Pancreas (tissue), 10 donors: ENCODE measurements around the gene CCDC201. TPM values are rescaled to one million over a fixed set of nuclear protein-coding genes. Genes with fewer than 3 reads are reported as not detected.

Source experiments
- ATAC-seq, 4 donors: fragments of 200-7000 bp; cut with Tn5 transposase; one replicate each; pipeline versions ENCODE4 v1.8.0 to v1.9.1; 2020; ENCODE audit warnings: mild to moderate bottlenecking in 4 of 4, moderate library complexity in 4 of 4
- DNase-seq, 6 donors: peaks; one replicate each; pipeline ENCODE4 v3.0.0-alpha.2; 2020
- FAIRE-seq: peaks from 2 replicates; lab custom pipeline; 2012; peaks lifted over from hg19 to GRCh38; lab: Jason Lieb, UNC
- H3K27ac ChIP-seq, 4 donors: fragments of 200-600 bp; sonication (generic); 1 replicate in 3 of 4; 2 replicates in 1 of 4; pipeline versions ENCODE4 v1.5.0 to v1.8.0; 2020
- H3K27me3 ChIP-seq, 4 donors: fragments of 200-600 bp; one replicate each; pipeline ENCODE4 v1.8.0; 2021
- H3K36me3 ChIP-seq, 3 donors: fragments of 200-600 bp; sonication (generic) in 1 of 3; one replicate each; pipeline versions ENCODE4 v1.5.0 to v1.8.0; 2020 to 2021
- H3K4me1 ChIP-seq, 3 donors: fragments of 200-600 bp; one replicate each; pipeline ENCODE4 v1.8.0; 2021
- H3K4me3 ChIP-seq, 4 donors: fragments of 200-600 bp; sonication (generic) in 2 of 4; one replicate each; pipeline versions ENCODE4 v1.5.0 to v1.8.0; 2020 to 2021
- H3K9me3 ChIP-seq, 4 donors: fragments of 200-600 bp; one replicate each; pipeline ENCODE4 v1.8.0; 2021
- CTCF ChIP-seq, 4 donors: fragments of 200-600 bp; sonication (generic) in 3 of 4; IDR thresholded peaks; one replicate each; pipeline versions ENCODE4 v1.5.0 to v1.8.0; 2021; ENCODE audit warnings: antibody characterized with exemption in 4 of 4
- WGBS, 2 donors: extraction: QIAGEN DNeasy Blood & Tissue Kit; methylation state at CpG; one replicate each; pipeline ENCODE4 v1.1.7; 2013; 5-methylcytosine and 5-hydroxymethylcytosine counted together
- intact Hi-C, 3 donors: fragments of 100-400 bp; cut with DNase I; formaldehyde crosslinking; loops; one replicate each; pipeline versions ENCODE4 v1.11.1 to v1.14.2; 2022
- polyA plus RNA-seq, 2 donors: library from polyadenylated mRNA; stranded (reverse); fragments of 200-250 nt; gene quantifications; one replicate each; pipeline ENCODE4 v1.2.3, GENCODE V29; 2013
- total RNA-seq, 6 donors: library from RNA; stranded (reverse); fragmentation: NEBNext Ultra II Directional in 4 of 6; extraction: Animal tissue kit (Norgen Biotek cat#: 25700) in 4 of 6; gene quantifications; one replicate each; pipeline versions ENCODE4 v1.2.1 to v1.2.4, GENCODE V29; 2021 to 2023
- donor health status: healthy with polysubstance abuse.
- donor health status: DM: no; HTN: no; CAD: no; lungs with moderate emphysema.
- donor health status: DM: no; HTN: no; CAD: no.
- donor health status: control.
- donor health status: control.
- donor health status: Bipolar disorder and iron deficiency.
- donor health status: DM: yes; HTN: yes; CAD: no.
- donor health status: DM: no; HTN: no; CAD: no.
- donor health status: DM: no; HTN: no; CAD: no.
- donor health status: DM: yes; HTN: yes; CAD: no.

The CCDC201 gene
- total and polyA plus RNA-seq, 8 donors: not detected

- intact Hi-C loops: no loop called here
- Histone ChIP-seq H3K27me3 (no peaks in the 10 kb centered on the region), H3K36me3 (no peaks in the 10 kb centered on the region), H3K27ac (no peak overlapping the region), H3K4me3 (no peak overlapping the region), H3K9me3 (no peaks in the 10 kb centered on the region), H3K4me1 (no peaks in the 10 kb centered on the region)
- FAIRE-seq (no peak), ATAC-seq (no peak), DNase-seq (no peak)
- no peak for TF ChIP-seq CTCF (IDR thresholded peaks at IDR 0.05)
- 78 to 82% methylated on average over 7 of the region's 7 CpGs for WGBS, 2 donors
These were observed 7.6 kb upstream of the CCDC201 start for GRCh38 chr7:45880433-45880860.

GRCh38 chr7:45878457-45879144, 5.7 kb upstream of the CCDC201 start:
- TF ChIP-seq CTCF (IDR thresholded peaks at IDR 0.05): no peak
- 26 to 28% methylated on average over 3 of the region's 3 CpGs for WGBS, 2 donors
- ATAC-seq (no peak), FAIRE-seq (no peak), DNase-seq (no peak)
- no peaks in the 10 kb centered on the region for H3K9me3 ChIP-seq
- H3K36me3 ChIP-seq: no peaks in the 10 kb centered on the region
- no peaks in the 10 kb centered on the region for H3K4me1 ChIP-seq
- H3K4me3 ChIP-seq: no peak overlapping the region
- H3K27ac ChIP-seq: no peak overlapping the region
- intact Hi-C loops: no loop called here
- no peaks in the 10 kb centered on the region for H3K27me3 ChIP-seq

- H3K4me1 ChIP-seq: no peaks in the 10 kb centered on the region
- H3K9me3 ChIP-seq: no peaks in the 10 kb centered on the region
- ATAC-seq (no peak), DNase-seq (no peak), FAIRE-seq (no peak)
- no peak overlapping the region for H3K4me3 ChIP-seq
- intact Hi-C loops: no loop called here
- WGBS, 2 donors: 84 to 97% methylated on average over 2 of the region's 2 CpGs
- H3K27ac ChIP-seq: no peak overlapping the region
- no peak for TF ChIP-seq CTCF (IDR thresholded peaks at IDR 0.05)
- no peaks in the 10 kb centered on the region for H3K27me3 ChIP-seq
- no peaks in the 10 kb centered on the region for H3K36me3 ChIP-seq
These were observed 3.6 kb upstream of the CCDC201 start for GRCh38 chr7:45876519-45876918.

GRCh38 chr7:45874408-45875131, 1.7 kb upstream of the CCDC201 start:
- ATAC-seq (no peak), DNase-seq (no peak), FAIRE-seq (no peak)
- H3K27ac ChIP-seq: no peak overlapping the region
- no peaks in the 10 kb centered on the region for H3K36me3 ChIP-seq
- TF ChIP-seq CTCF (IDR thresholded peaks at IDR 0.05): no peak
- intact Hi-C loops: no loop called here
- 90 to 95% methylated on average over 8 of the region's 8 CpGs for WGBS, 2 donors
- H3K4me3 ChIP-seq: no peak overlapping the region
- H3K9me3 ChIP-seq: no peaks in the 10 kb centered on the region
- H3K27me3 ChIP-seq: no peaks in the 10 kb centered on the region
- H3K4me1 ChIP-seq: no peaks in the 10 kb centered on the region

GRCh38 chr7:45873355-45873754, 473 bp upstream of the CCDC201 start:
- no peaks in the 10 kb centered on the region for H3K27me3 ChIP-seq
- H3K27ac ChIP-seq: no peak overlapping the region
- no peaks in the 10 kb centered on the region for H3K4me1 ChIP-seq
- FAIRE-seq (no peak), ATAC-seq (no peak), DNase-seq (no peak)
- H3K4me3 ChIP-seq: no peak overlapping the region
- no peaks in the 10 kb centered on the region for H3K9me3 ChIP-seq
- intact Hi-C loops: no loop called here
- H3K36me3 ChIP-seq: no peaks in the 10 kb centered on the region
- 72 to 75% methylated on average over 6 of the region's 6 CpGs for WGBS, 2 donors
- TF ChIP-seq CTCF (IDR thresholded peaks at IDR 0.05): no peak
